Erythroblast (primary cell): ENCODE results near the gene PLIN3.
"Not testable (repeated sequence)": the region's sequence is repeated elsewhere in the genome, so short reads cannot be mapped to it uniquely, and the experiment has no call there.

Experiments
- DNase-seq, 2 experiments: peaks; one replicate each; lab custom pipeline; 2025; lab: John Stamatoyannopoulos, UW
- GATA1 ChIP-seq: IDR thresholded peaks from 2 replicates; pipeline ENCODE4 v1.6.1; 2011; ENCODE audit warnings: low read depth, mild to moderate bottlenecking, control low read depth, low read length, moderate library complexity
- POLR2A ChIP-seq: IDR thresholded peaks from 2 replicates; pipeline ENCODE4 v1.6.1; 2011; ENCODE audit warnings: mild to moderate bottlenecking, low read length

PLIN3 gene

DNA sequence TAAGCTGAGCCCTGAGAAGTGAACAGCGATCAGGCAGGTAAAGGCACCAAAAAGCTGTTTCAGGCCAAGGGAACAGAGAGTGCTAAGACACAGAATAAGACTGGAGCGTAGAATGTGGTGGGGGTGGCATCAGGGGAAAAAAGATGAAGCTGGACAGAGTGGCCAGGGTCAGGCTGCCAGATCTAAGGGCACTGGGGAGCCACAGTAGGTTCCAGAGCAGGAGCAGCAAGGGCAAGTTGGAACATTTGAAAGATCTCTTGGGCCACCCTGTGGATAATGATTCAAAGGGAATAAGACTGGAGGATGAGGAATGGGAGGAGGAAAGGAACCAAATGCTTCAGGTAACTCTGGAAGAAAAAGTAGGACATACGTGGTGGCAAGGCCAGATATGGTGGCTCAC is 6.5 kb upstream of the PLIN3 start:
- no peak for DNase-seq
- TF ChIP-seq GATA1 (no peak), POLR2A (no peak)

- DNase-seq = no peak
- TF ChIP-seq GATA1 = no peak
These were observed 4.2 kb upstream of the PLIN3 start for GRCh38 chr19:4871711-4872110.

- no peak for DNase-seq
- TF ChIP-seq POLR2A (no peak), GATA1 (no peak)
These were observed 2.7 kb upstream of the PLIN3 start for GRCh38 chr19:4870025-4870700.

- TF ChIP-seq POLR2A = no peak
- TF ChIP-seq GATA1 = no peak
- no peak for DNase-seq
These were observed 893 bp upstream of the PLIN3 start for GRCh38 chr19:4868286-4868834.

DNA sequence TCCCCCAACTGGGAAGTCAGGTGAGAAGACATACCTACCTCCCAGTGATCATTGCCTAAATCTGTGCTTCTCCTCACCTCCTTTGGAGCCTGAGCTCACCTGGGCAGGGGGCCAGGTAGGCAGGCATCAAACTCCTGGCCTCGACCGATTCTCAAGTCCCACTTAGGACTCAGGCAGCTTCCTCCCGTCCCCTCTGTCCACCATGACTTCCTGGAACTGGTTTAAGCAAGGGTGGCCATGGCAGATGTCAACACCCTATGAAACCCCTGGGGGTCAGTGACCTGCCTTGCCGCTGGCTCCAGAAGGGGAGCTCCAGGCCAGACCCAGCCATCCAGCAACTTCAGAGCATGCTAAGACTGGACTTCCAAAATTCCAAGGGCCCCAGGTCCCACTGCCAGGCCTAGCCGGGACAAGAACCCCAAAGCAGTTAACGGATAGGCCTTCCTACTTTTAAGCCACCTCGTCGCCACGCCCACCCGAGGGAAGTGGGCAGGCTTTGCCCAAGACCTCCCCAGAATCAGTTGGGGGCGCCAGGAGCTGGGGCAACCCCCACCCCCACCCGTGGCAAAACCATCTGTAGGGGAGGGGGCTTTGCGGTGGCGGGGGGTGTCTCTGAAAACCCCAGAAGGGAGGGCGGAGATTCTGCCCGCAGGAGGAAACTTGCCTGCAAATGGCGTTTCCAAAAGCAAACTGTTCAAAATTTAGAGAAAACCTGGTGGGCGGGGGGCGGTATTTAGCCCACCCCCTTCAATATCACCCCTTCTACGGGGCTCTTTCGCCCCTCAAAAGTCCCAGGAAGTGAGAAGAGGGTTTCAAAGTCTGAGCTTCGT is 657 bp downstream of the PLIN3 start:
- TF ChIP-seq GATA1 (no peak), POLR2A (no peak)

DNA sequence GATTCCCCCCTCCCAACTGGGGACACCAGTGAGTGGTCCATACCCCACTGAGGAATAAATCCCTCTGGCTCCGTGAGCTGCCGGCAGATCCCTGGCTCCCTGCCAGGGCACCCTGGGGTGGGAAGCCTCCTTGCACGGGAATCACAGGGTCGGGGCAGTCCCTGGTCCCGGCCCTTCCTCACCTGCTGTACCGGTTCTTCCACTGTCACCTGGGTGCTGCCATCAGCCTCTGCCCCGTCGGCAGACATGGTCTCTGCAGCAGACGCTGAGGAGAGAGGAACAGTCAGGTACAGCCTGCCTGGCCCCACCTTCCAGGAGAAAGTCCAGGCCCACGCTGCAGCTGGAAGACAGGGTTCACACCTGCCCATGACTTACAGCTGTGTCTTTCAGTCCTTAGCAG is 6.3 kb downstream of the PLIN3 start:
- no peak for DNase-seq
- TF ChIP-seq GATA1 (no peak), POLR2A (no peak)

More for the DNA sequence above, 657 bp downstream of the PLIN3 start:
- DNase-seq = peak; percentile 47

DNA sequence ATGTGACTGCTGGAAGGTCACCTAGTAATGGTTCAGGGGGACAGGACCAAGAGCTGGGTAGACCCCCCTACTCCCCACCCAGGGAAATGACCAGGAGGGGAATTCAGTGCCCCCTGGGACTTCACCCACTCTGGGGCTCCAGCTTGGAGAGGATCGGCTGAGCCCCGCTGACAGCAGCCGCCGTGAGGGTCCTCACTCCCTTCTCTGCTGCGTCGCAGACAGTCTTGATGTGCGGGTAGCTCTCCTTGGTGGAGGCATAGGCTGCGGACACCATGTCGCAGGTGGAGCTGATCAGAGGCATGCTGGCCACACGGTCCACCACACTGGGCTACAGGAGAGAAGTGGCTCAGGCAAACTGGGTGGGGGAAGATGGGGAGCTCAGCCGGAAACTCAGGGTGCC is 7.8 kb downstream of the PLIN3 start:
- TF ChIP-seq POLR2A (no peak), GATA1 (no peak)
- no peak for DNase-seq

DNA sequence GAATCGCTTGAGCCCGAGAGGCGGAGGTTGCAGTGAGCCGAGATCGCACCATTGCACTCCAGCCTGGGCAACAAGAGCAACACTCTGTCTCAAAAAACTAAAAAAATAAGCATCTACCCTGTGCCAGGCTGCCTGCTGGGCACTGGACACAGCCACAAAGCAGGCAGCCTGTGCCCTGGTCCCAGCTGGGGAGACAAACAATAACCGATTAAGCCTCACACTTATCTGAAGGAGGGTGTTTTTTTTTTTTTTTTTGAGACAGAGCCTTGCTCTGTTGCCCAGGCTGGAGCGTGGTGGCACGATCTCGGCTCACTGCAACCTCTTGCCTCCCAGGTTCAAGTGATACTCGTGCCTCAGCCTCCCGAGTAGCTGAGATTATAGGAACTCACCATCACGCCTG is 11.0 kb downstream of the PLIN3 start:
- not testable (repeated sequence) for DNase-seq

GRCh38 chr19:4853506-4853905 is 14.0 kb downstream of the PLIN3 start:
- not testable (repeated sequence) for DNase-seq

GRCh38 chr19:4852484-4852883 is 15.0 kb downstream of the PLIN3 start:
- TF ChIP-seq GATA1 (no peak), POLR2A (no peak)

GRCh38 chr19:4851551-4852290 is 15.7 kb downstream of the PLIN3 start:
- DNase-seq = peak; percentile 62 to 79
- no peak for TF ChIP-seq GATA1
- TF ChIP-seq POLR2A = no peak

More at GRCh38 chr19:4852484-4852883, 15.0 kb downstream of the PLIN3 start:
- no peak for DNase-seq

DNA sequence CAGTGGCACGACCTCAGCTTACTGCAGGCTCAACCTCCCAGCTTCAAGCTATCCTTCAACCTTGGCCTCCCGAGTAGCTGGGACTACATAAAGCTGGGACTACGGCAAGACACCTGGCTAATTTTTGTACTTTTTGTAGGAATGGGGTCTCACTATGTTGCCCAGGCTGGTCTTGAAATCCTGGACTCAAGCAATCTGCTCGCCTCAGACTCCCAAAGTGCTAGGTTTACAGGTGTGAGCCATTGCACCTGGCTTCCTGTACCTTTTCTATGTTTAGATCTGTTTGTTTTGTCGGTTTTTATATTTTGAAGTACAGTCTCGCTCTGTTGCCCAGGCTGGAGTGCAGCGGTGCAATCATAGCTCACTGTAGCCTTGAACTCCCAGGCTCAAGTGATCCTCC is 18.4 kb downstream of the PLIN3 start:
- TF ChIP-seq GATA1 = no peak
- no peak for TF ChIP-seq POLR2A
- DNase-seq = no peak

DNA sequence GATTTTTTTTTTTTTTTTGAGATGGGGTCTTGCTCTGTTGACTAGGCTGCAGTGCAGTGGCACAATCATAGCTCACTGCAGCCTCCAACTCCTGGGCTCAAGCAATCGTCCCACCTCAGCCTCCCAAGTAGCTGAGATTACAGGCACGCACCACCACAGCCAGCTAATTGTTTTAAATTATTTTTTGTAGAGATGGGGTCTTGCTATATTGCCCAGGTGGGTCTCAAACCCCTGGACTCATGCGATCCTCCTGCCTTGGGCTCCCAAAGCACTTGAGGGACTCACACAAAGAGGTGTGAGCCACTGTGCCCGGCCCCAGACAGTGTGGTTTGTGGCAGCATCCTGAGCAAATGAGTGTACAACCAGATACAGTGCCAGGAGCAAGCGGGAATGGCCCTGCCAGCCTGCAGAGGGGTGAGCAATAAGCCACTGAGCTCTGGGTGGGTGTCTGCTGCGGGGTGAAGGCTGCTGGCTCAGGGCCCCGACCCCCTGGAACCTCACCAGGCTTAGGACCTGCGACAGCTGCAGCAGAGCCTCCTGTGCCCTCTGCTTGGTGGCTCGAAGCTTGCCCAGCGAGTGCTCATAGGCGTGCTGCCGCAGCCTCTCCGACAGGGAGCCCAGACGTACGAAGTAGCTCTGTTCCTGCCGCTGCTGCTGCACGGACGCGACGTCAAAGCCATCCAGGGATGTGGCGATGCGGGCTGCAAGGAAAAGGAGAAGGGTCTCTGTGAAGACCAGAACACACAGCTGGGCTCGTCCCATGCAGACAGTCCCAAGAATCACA is 20.1 kb downstream of the PLIN3 start:
- no peak for DNase-seq
- TF ChIP-seq GATA1 (no peak), POLR2A (no peak)

DNA sequence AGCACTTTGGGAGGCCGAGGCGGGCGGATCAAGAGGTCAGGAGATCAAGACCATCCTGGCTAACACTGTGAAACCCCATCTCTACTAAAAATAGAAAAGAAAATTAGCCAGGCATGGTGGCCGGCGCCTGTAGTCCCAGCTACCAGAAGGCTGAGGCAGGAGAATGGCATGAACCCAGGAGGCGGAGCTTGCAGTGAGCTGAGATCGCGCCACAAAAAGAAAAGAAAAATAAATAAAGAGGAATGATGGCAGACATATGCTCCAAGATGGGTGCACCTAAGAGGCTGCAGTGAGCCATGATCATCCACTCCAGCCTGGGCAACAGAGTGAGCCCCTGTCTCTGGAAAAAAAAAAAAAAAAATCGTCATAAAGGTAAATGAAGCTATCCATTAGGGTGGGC is 21.5 kb downstream of the PLIN3 start:
- not testable (repeated sequence) for DNase-seq
